NCI-H1105 treated with DMSO at 0.1 percent for 48 hours (cell line): ENCODE data around the gene DLD.
A peak's percentile ranks its signal among the peaks of the same experiment; 100 is the strongest.
"Not testable (repeated sequence)": the region's sequence is repeated elsewhere in the genome, so short reads cannot be mapped to it uniquely, and the experiment has no call there.

Experiments
- DNase-seq: peaks from one replicate; lab custom pipeline; 2025; lab: John Stamatoyannopoulos, UW

The DLD gene

GRCh38 chr7:107890962-107891635, at the start of gene DLD:
TSS of gene DLD (plus strand) at chr7:107891183. CDS start at chr7:107891251, 68 bp downstream.
- DNase-seq = peak; percentile 84

- no peak for DNase-seq
Observed at GRCh38 chr7:107842213-107842612, 48.8 kb upstream of the DLD start.

- DNase-seq = no peak
Observed at GRCh38 chr7:107843184-107843583, 47.8 kb upstream of the DLD start.

- no peak for DNase-seq
Observed at GRCh38 chr7:107846324-107846723, 44.7 kb upstream of the DLD start.

GRCh38 chr7:107847168-107847835, 43.7 kb upstream of the DLD start:
- no peak for DNase-seq

GRCh38 chr7:107847836-107848175, 43.2 kb upstream of the DLD start:
- not testable (repeated sequence) for DNase-seq

- not testable (repeated sequence) for DNase-seq
Observed at GRCh38 chr7:107848211-107848610, 42.8 kb upstream of the DLD start.

GRCh38 chr7:107850216-107850615, 40.8 kb upstream of the DLD start:
- no peak for DNase-seq

- DNase-seq = no peak
Observed at GRCh38 chr7:107850643-107851042, 40.3 kb upstream of the DLD start.

- no peak for DNase-seq
Observed at GRCh38 chr7:107854454-107854853, 36.5 kb upstream of the DLD start.

- no peak for DNase-seq
Observed at GRCh38 chr7:107854989-107855388, 36.0 kb upstream of the DLD start.

GRCh38 chr7:107856806-107857540, 34.0 kb upstream of the DLD start:
- DNase-seq = no peak

GRCh38 chr7:107857541-107857912, 33.5 kb upstream of the DLD start:
- DNase-seq = no peak

GRCh38 chr7:107858280-107858679, 32.7 kb upstream of the DLD start:
- DNase-seq = no peak

- DNase-seq = no peak
Observed at GRCh38 chr7:107860279-107860961, 30.6 kb upstream of the DLD start.

- DNase-seq = no peak
Observed at GRCh38 chr7:107860981-107861652, 29.9 kb upstream of the DLD start.

GRCh38 chr7:107865956-107866775, 24.8 kb upstream of the DLD start:
- no peak for DNase-seq

- no peak for DNase-seq
Observed at GRCh38 chr7:107867858-107868466, 23.0 kb upstream of the DLD start.

GRCh38 chr7:107870427-107871000, 20.5 kb upstream of the DLD start:
- no peak for DNase-seq

- no peak for DNase-seq
Observed at GRCh38 chr7:107874111-107874510, 16.9 kb upstream of the DLD start.
